ENCODE data around the gene SCLT1. TPM values are rescaled to one million over a fixed set of nuclear protein-coding genes. Genes with fewer than 3 reads are reported as not detected.

Gene SCLT1
- total RNA-seq, 1 experiment from 2014 or later = 13.3 TPM

- Histone ChIP-seq H3K4me2 (ENCODE audit: low read length) (no peak overlapping the region), H3K9ac (ENCODE audit: low read length) (no peak overlapping the region), H2AFZ (ENCODE audit: low read depth, low read length, poor library complexity, severe bottlenecking) (no peak overlapping the region), H3K79me2 (ENCODE audit: insufficient read depth, low read length) (peaks cover 44% of the 10 kb centered on the region), H3K36me3 (ENCODE audit: control insufficient read depth in 1 of 2, insufficient read depth in 2 of 2, low read length in 2 of 2) (peaks cover 0 to 5% of the 10 kb centered on the region in 2 experiments; a peak in 1 of 4 replicates), H4K20me1 (ENCODE audit: insufficient read depth) (0 out of 2 replicates have a peak, but pooled peaks cover 5% of the 10 kb centered on the region), H3K4me1 (ENCODE audit: control insufficient read depth in 1 of 2, insufficient read depth in 2 of 2, low read length in 2 of 2) (no peaks in the 10 kb centered on the region), H3K4me3 (replicated peaks in 1 of 2; ENCODE audit: low read depth in 1 of 2, low read length in 2 of 2) (no peak overlapping the region), H3K9me3 (ENCODE audit: control insufficient read depth in 1 of 2, insufficient read depth in 1 of 2, low read depth in 1 of 2, low read length in 2 of 2) (no peaks in the 10 kb centered on the region), H3K27ac (ENCODE audit: low read depth, low read length) (no peak overlapping the region), H3K27me3 (ENCODE audit: insufficient read depth, low read length) (no peaks in the 10 kb centered on the region), H3K9me2 (ENCODE audit: insufficient read depth) (no peaks in the 10 kb centered on the region; the same call in 1 of the 2 replicates)
- ATAC-seq (no peak), DNase-seq (ENCODE audit: low read depth, low spot score) (no peak)
- ChIA-PET RAD21 (ENCODE audit: low non-redundant PET in 1 of 2, low total read pairs in 2 of 2, uncharacterized antibody in 2 of 2, unreplicated experiment in 2 of 2) (no interaction called here), CTCF (no interaction called here), POLR2A (no interaction called here)
- intact Hi-C loops (cut with micrococcal nuclease) = no loop called here
- no peak for TF ChIP-seq POLR2A (IDR thresholded peaks at IDR 0.05; ENCODE audit: borderline replicate concordance, extremely low read depth, insufficient read depth, insufficient read length)
- TF ChIP-seq, protein P1, sequence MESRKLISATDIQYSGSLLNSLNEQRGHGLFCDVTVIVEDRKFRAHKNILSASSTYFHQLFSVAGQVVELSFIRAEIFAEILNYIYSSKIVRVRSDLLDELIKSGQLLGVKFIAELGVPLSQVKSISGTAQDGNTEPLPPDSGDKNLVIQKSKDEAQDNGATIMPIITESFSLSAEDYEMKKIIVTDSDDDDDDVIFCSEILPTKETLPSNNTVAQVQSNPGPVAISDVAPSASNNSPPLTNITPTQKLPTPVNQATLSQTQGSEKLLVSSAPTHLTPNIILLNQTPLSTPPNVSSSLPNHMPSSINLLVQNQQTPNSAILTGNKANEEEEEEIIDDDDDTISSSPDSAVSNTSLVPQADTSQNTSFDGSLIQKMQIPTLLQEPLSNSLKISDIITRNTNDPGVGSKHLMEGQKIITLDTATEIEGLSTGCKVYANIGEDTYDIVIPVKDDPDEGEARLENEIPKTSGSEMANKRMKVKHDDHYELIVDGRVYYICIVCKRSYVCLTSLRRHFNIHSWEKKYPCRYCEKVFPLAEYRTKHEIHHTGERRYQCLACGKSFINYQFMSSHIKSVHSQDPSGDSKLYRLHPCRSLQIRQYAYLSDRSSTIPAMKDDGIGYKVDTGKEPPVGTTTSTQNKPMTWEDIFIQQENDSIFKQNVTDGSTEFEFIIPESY (IDR thresholded peaks at IDR 0.05; ENCODE audit: extremely low read depth, insufficient replicate concordance, low read length) = no peak
- TF ChIP-seq CEBPB (IDR thresholded peaks at IDR 0.05; ENCODE audit: low read depth) = no peak
- TF ChIP-seq TCF7L2 (IDR thresholded peaks at IDR 0.05; ENCODE audit: borderline replicate concordance, extremely low read depth, insufficient read depth, insufficient read length) = no peak
- TF ChIP-seq, protein P2, sequence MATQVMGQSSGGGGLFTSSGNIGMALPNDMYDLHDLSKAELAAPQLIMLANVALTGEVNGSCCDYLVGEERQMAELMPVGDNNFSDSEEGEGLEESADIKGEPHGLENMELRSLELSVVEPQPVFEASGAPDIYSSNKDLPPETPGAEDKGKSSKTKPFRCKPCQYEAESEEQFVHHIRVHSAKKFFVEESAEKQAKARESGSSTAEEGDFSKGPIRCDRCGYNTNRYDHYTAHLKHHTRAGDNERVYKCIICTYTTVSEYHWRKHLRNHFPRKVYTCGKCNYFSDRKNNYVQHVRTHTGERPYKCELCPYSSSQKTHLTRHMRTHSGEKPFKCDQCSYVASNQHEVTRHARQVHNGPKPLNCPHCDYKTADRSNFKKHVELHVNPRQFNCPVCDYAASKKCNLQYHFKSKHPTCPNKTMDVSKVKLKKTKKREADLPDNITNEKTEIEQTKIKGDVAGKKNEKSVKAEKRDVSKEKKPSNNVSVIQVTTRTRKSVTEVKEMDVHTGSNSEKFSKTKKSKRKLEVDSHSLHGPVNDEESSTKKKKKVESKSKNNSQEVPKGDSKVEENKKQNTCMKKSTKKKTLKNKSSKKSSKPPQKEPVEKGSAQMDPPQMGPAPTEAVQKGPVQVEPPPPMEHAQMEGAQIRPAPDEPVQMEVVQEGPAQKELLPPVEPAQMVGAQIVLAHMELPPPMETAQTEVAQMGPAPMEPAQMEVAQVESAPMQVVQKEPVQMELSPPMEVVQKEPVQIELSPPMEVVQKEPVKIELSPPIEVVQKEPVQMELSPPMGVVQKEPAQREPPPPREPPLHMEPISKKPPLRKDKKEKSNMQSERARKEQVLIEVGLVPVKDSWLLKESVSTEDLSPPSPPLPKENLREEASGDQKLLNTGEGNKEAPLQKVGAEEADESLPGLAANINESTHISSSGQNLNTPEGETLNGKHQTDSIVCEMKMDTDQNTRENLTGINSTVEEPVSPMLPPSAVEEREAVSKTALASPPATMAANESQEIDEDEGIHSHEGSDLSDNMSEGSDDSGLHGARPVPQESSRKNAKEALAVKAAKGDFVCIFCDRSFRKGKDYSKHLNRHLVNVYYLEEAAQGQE (IDR thresholded peaks at IDR 0.05; ENCODE audit: low read depth) = no peak
- BruUV-seq (replicated peaks) = no TSS peak
Observed at GRCh38 chr4:129080129-129080528, 13.2 kb downstream of the SCLT1 start.

All from HCT116 (cell line).